ENCODE results near the gene PODXL. TPM values are rescaled to one million over a fixed set of nuclear protein-coding genes. Genes with fewer than 3 reads are reported as not detected.

The PODXL gene
- total and polyA plus RNA-seq, 2 experiments from 2014 or later: 220 to 727 TPM

DNA sequence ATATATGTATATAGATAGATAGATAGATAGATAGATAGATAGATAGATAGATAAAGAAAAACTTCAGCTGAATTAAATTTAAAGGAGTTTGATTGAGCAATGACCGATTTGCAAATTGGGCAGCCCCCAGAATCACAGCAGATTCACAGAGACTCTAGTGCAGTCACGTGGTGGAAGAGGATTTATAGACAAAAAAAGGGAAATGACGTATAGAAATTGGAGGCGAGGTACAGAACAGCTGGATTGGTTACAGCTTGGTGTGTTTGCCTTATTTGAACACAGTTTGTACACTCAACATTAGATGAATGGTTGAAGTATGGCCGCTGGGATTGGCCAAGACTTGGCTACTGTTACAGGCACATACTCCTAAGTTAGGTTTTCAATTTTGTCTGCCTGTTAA is 8.2 kb upstream of the PODXL start:
- no peak overlapping the region for H3K4me3 Mint-ChIP-seq
- Histone ChIP-seq H3K27ac (ENCODE audit: low read depth) (no peak overlapping the region), H3K36me3 (ENCODE audit: insufficient read depth) (no peaks in the 10 kb centered on the region), H3F3A (replicated peaks; ENCODE audit: low read depth) (no peaks in the 10 kb centered on the region), H4K20me1 (replicated peaks; ENCODE audit: insufficient read depth) (no peaks in the 10 kb centered on the region), H3K27me3 (ENCODE audit: insufficient read depth) (no peaks in the 10 kb centered on the region), H3K4me3 (no peak overlapping the region), H3K4me1 (ENCODE audit: insufficient read depth) (peaks cover 15% of the 10 kb centered on the region), H3K9me2 (ENCODE audit: insufficient read depth) (peaks cover 11% of the 10 kb centered on the region; the same call in 1 of the 2 replicates), H2AFZ (no peak overlapping the region), H3K79me2 (replicated peaks; ENCODE audit: insufficient read depth) (no peaks in the 10 kb centered on the region; the same call in 1 of the 2 replicates), H3K4me2 (no peak overlapping the region)
- DNase-seq (ENCODE audit: low spot score) (no peak), ATAC-seq (no peak)
- H3K4me1 Mint-ChIP-seq: peaks cover 25% of the 10 kb centered on the region
- no peak overlapping the region for H3K27ac Mint-ChIP-seq
- peaks cover 7% of the 10 kb centered on the region for H3K27me3 Mint-ChIP-seq (ENCODE audit: insufficient read depth, low read depth, poor library complexity)
- H3K9me3 Mint-ChIP-seq: no peaks in the 10 kb centered on the region
- H3K36me3 Mint-ChIP-seq (ENCODE audit: low read depth): no peaks in the 10 kb centered on the region; the same call in 2 of the 3 replicates
- TF ChIP-seq ZNF114 (CRISPR knock-in tag; IDR thresholded peaks at IDR 0.05) (no peak), ZNF462 (CRISPR knock-in tag; IDR thresholded peaks at IDR 0.05) (no peak), CTCF (conservative IDR thresholded peaks at IDR 0.05; ENCODE audit: low read depth in 2 of 2) (no peak), ETS1 (IDR thresholded peaks at IDR 0.05) (no peak), EZH2 (IDR thresholded peaks at IDR 0.05; ENCODE audit: low read depth, unreplicated experiment) (no peak), ZNF331 (CRISPR knock-in tag; IDR thresholded peaks at IDR 0.05; ENCODE audit: low read depth) (no peak), JUNB (IDR thresholded peaks at IDR 0.05; ENCODE audit: unreplicated experiment) (no peak), CREB1 (CRISPR knock-in tag; IDR thresholded peaks at IDR 0.05; ENCODE audit: low read depth) (no peak)
